ENCODE measurements around the gene TTF2. TPM values are rescaled to one million over a fixed set of nuclear protein-coding genes. Genes with fewer than 3 reads are reported as not detected.

The TTF2 gene
- total and polyA plus RNA-seq, 9 of the 15 experiments (the other 6 are each of a cell fraction or from before 2014, with no cell fraction given), result 9.4 to 71.1 (median 42.1) TPM

DNA sequence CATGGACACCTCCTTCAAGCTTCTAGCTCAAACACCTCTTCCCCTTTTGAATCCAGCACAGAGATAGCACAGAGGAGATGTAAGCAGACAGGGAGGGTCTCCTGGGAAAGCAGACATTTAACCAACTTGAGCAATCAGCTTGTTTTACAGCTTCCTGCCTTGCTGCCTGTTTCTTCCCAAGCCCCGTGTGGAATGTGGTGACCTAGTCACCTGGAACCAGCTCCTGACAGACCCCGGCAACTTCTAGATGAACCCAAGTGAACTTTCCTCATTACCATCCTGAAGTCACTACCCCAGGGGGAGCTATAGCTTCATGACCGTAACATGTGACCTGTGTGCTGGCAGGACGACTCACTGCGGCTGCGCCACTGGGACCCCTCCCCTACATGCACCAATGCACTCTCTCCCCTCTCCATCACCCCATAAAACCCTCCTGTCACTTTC, 24.1 kb upstream of the TTF2 start (continued):
- TF ChIP-seq, protein P1, sequence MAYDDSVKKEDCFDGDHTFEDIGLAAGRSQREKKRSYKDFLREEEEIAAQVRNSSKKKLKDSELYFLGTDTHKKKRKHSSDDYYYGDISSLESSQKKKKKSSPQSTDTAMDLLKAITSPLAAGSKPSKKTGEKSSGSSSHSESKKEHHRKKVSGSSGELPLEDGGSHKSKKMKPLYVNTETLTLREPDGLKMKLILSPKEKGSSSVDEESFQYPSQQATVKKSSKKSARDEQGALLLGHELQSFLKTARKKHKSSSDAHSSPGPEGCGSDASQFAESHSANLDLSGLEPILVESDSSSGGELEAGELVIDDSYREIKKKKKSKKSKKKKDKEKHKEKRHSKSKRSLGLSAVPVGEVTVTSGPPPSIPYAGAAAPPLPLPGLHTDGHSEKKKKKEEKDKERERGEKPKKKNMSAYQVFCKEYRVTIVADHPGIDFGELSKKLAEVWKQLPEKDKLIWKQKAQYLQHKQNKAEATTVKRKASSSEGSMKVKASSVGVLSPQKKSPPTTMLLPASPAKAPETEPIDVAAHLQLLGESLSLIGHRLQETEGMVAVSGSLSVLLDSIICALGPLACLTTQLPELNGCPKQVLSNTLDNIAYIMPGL (CRISPR knock-in tag; IDR thresholded peaks at IDR 0.05), result no peak
- TF ChIP-seq, protein P2, sequence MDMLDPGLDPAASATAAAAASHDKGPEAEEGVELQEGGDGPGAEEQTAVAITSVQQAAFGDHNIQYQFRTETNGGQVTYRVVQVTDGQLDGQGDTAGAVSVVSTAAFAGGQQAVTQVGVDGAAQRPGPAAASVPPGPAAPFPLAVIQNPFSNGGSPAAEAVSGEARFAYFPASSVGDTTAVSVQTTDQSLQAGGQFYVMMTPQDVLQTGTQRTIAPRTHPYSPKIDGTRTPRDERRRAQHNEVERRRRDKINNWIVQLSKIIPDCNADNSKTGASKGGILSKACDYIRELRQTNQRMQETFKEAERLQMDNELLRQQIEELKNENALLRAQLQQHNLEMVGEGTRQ (CRISPR knock-in tag; IDR thresholded peaks at IDR 0.05), result peak; percentile 63
- TF ChIP-seq ZNF384 (IDR thresholded peaks at IDR 0.05; ENCODE audit: low read depth, low read length) (no peak), ZBTB7A (IDR thresholded peaks at IDR 0.05; ENCODE audit: borderline replicate concordance, control insufficient read depth, low read depth, low read length) (peak; percentile 36; the same call in 1 of the 2 replicates), MYC (IDR thresholded peaks at IDR 0.05; ENCODE audit: low read depth, low read length) (peak; percentile 37; the same call in 1 of the 2 replicates), MYC (CRISPR knock-in tag; IDR thresholded peaks at IDR 0.05; ENCODE audit: borderline replicate concordance, low read depth) (no peak), HSF4 (CRISPR knock-in tag; IDR thresholded peaks at IDR 0.05; ENCODE audit: borderline replicate concordance) (no peak), ZNF830 (CRISPR knock-in tag; IDR thresholded peaks at IDR 0.05) (no peak), CREBBP (IDR thresholded peaks at IDR 0.05; ENCODE audit: low read depth, low read length) (no peak), MAFK (IDR thresholded peaks at IDR 0.05; ENCODE audit: low read length) (no peak), TAF1 (IDR thresholded peaks at IDR 0.05; ENCODE audit: control insufficient read depth, extremely low read depth, insufficient read depth, low read length, severe bottlenecking) (no peak), RUNX1 (IDR thresholded peaks at IDR 0.05; ENCODE audit: low read depth) (no peak)
- TF ChIP-seq, protein P3, sequence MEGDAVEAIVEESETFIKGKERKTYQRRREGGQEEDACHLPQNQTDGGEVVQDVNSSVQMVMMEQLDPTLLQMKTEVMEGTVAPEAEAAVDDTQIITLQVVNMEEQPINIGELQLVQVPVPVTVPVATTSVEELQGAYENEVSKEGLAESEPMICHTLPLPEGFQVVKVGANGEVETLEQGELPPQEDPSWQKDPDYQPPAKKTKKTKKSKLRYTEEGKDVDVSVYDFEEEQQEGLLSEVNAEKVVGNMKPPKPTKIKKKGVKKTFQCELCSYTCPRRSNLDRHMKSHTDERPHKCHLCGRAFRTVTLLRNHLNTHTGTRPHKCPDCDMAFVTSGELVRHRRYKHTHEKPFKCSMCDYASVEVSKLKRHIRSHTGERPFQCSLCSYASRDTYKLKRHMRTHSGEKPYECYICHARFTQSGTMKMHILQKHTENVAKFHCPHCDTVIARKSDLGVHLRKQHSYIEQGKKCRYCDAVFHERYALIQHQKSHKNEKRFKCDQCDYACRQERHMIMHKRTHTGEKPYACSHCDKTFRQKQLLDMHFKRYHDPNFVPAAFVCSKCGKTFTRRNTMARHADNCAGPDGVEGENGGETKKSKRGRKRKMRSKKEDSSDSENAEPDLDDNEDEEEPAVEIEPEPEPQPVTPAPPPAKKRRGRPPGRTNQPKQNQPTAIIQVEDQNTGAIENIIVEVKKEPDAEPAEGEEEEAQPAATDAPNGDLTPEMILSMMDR (IDR thresholded peaks at IDR 0.05 in 2 of 3, conservative IDR thresholded peaks at IDR 0.05 in 1 of 3; ENCODE audit: insufficient read depth in 2 of 3, low read depth in 1 of 3, low read length in 3 of 3), result peak in 2 of 3 experiments; percentile 36 to 38; a peak in 2 of 6 replicates

All from K562 (cell line).